Left forelimb (tissue), 1 donor: ENCODE data around the gene ATE1.
"Not testable (repeated sequence)": the region's sequence is repeated elsewhere in the genome, so short reads cannot be mapped to it uniquely, and the experiment has no call there.

Experiments
- DNase-seq: peaks from one replicate; pipeline ENCODE4 v3.0.0-alpha.2; 2018; ENCODE audit warnings: low spot score

The ATE1 gene

DNA sequence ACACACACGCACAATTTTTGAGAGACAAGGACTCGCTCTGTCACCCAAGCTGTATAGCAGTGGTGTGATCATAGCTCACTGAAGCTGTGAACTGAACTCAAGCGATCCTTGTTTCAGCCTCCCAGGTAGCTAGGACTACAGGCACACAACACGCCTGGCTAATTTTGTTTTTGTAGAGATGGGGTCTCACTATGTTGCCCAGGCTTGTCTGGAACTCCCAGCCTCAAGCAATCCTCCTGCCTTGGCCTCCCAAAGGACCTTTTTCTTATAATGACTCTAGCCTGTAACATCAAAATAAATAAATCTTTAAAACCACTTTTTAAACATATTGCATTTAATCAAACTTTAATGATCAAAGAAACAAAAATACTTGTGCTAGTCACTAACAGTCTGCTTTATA, 188.7 kb downstream of the ATE1 start:
- no peak for DNase-seq

- no peak for DNase-seq
Observed at GRCh38 chr10:121736315-121737130, 191.3 kb downstream of the ATE1 start.

GRCh38 chr10:121735263-121735662, 192.6 kb downstream of the ATE1 start:
- no peak for DNase-seq

DNA sequence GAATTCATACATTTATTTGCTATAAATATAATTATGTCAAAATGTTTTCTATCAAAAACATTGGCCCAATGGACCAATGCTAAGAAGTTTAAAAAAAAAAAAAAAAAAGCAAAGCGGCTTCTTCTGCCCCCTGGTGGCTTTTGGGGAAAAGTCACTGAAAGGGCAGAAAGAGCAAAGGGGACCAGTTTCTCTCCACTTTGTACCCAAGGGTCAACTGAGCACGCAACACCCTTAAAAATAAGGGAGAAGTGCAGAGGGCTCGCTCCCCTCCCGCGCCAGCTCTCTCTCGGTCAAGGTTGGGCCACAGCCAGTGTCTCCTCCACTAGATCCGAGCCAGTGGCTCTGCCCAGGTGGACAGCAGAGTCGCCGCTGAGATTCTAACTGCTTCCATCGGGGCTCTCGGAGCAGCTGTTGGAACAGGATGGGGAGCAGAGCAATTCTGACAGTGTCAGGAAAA, 193.2 kb downstream of the ATE1 start:
- DNase-seq, result no peak

DNA sequence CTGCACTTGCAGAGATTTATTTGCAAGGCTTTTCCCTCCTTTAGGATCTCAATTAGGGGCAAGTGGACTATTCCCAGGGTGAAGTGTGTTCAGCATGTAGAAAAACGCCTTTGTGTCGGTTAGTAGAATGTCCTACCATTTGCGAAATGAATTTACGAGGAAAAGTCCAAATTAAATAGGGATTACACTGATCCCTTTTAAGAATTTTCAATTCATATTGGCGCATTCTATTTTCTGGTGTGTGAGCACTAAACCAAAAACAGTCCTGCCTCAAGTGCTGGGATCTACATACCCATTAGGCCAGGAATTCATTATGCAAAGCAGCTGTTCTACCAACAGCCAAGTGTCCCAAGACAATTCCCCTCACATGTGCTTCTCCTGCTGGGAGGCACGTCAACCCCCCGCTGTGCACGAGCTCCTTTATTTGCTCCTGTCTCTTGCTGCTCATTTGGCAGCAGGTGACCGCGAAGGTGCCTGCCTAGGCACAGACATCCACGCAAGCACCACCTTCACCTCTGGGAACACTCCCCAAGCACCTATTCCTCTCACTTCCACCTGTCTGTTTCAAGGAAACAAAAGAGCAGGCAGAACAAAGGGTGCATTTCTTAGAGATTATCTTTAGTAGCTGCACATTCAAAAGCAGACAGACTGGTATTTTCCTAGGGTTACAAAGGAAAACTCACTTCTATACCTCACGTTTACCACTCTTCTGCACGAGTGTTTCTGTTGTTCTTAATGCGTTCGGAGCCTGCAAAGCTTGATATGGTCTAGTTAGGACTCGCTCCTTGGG, 195.0 kb downstream of the ATE1 start:
- no peak for DNase-seq

DNA sequence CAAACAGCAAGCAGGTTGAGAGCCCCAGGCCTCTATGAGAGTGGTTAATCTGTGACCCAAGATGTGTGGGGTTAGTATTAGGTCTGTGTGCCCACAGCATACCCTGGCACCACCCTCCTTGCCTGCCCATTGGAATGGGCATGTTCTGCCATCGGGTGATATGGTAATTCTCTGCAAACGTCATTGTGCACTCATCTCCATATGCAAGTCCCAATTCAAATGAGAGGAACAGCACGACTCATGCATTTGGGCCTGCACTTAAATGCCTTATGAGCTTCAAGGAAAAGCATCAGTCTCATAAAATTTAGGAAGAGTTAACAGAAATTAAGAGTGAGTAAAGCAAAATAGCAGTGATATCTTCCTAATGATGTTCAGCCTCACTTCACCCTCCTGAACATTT, 195.7 kb downstream of the ATE1 start:
- DNase-seq, result no peak

DNA sequence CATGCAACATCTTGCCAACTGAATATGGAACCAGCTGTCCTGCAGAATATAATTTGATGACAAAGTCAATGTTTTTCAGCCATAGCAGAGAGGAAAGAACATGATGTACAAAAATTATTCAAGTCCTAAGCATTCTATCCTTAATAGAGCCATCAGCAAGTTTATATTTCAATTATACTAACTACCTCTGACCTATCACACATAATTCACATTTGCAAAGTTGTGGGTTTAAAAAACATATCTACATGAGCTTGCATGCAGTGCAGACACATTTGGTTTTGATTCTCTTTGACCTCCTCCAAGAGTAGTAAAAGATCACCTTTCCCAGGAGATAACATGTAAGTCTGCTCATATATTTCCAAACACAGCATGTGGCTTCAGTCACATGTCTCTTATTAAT, 203.5 kb downstream of the ATE1 start:
- no peak for DNase-seq

DNA sequence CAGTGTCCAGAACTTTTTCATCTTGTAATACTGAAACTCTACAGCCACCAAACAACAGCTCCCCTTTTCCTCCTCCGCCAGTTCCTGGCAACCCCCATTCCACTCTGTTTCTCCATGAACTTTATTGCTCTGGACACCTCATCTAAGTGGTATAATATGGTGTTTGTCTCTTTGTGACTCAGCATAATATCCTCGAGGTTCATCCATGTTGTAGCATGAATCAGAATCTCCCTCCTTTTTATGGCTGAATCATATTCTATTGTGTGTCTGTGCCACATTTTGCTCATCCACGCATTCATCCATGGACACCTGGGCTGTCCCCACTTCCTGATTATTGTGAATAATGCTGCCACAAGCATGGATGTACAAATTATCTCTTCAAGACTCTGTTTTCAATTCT, 205.2 kb downstream of the ATE1 start:
- DNase-seq, result no peak

DNA sequence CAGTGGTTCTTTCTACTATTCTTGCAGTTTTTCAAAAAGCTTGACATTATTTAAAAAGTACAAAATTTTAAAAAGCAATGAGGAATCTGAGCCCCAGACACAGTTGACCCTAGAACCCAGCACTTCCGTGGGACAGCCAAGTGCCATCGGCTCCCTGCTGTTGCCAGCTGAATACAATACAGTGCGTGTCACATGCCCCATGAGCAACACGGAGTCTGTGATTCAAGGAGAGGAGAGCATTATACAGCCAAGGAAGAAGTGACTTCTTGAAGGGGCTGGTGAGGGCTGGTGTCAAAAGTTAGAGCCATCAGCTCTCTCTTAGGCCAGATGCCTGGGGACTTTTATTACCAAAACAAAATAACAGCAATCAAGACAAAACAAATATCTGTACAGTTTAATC, 206.6 kb downstream of the ATE1 start:
- DNase-seq, result no peak

- no peak for DNase-seq
Observed at GRCh38 chr10:121715969-121716368, 211.9 kb downstream of the ATE1 start.

- DNase-seq, result no peak
Observed at GRCh38 chr10:121715076-121715475, 212.8 kb downstream of the ATE1 start.

DNA sequence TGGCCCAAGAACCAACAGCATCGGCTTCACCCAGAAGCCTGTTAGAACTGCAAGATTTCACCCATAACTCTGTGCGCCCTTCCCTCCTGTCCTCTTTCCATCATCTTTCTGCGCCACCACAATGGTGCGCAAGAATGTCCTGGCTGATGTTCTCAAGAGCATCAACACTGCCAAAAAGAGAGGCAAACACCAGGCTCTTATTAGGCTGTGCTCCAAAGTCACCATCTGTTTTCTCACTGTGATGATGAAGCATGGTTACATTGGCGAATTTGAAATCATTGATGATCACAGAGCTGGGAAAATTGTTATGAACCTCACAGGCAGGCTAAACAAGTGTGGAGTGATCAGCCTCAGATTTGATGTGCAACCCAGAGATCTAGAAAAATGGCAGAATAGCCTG, 214.3 kb downstream of the ATE1 start:
- no peak for DNase-seq

- DNase-seq, result no peak
Observed at GRCh38 chr10:121710971-121711370, 216.9 kb downstream of the ATE1 start.

- DNase-seq, result no peak
Observed at GRCh38 chr10:121710207-121710606, 217.6 kb downstream of the ATE1 start.

DNA sequence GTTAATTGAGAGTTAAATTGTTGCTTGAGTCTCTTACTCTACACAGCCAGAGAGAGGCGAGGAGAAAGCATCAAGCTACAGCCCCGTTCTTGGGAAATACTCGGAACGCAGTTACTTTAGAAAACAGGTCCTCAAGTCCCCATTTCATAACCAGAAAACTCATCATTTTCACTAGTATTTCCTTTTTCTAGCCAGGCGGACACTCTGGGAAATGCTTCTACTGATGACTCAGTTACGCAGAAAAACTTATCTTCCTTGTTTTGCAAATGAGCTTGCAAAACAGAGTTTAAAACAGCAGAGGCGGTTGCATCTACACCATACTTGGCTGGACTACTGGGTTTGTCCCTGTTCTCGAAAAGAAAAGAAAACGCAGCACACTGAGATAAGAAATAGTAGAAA, 218.2 kb downstream of the ATE1 start:
- no peak for DNase-seq

DNA sequence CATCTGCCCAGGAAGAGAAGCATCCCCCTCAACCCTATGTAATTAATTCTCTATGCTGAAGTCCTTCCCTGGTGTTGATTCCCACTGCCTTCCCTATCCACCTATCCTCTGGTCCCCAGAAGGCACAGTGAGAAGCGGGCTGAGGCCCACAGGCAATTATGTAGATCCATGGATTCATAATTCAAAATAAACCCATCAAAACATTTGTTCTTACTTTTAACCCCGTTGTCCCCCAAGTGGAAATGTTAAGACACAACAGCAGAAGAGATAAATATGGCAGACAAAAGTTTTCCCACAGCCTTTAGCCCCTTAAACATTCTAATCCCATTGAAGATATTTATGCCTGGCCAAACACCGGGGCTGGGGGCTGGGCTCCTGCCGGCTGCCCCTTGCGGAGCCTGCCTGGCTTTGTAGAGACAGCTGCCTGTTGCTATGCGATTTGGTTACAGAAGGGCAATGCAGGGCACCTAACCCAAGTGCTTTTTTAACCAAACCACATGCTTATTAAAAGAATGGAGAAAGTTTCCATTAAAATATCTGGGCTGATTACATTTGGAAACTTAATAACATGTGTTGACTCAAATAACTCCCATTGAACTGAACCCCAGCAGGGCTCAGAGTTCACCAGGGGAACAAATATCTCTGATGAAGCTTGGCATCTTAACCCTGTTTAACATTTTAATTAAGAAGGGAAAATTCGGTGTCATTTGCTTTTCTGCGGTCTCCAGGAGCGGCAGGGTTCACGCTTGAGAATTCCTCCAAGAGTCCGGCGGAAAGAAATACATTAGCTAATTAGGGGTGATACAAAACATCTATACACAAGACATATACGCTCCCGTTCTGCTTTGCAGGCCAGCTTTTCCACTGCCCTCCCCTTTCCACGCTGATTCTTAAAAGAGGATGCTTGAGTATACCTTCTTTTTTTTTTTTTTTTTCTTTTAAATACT, 218.8 kb downstream of the ATE1 start:
- no peak for DNase-seq

DNA sequence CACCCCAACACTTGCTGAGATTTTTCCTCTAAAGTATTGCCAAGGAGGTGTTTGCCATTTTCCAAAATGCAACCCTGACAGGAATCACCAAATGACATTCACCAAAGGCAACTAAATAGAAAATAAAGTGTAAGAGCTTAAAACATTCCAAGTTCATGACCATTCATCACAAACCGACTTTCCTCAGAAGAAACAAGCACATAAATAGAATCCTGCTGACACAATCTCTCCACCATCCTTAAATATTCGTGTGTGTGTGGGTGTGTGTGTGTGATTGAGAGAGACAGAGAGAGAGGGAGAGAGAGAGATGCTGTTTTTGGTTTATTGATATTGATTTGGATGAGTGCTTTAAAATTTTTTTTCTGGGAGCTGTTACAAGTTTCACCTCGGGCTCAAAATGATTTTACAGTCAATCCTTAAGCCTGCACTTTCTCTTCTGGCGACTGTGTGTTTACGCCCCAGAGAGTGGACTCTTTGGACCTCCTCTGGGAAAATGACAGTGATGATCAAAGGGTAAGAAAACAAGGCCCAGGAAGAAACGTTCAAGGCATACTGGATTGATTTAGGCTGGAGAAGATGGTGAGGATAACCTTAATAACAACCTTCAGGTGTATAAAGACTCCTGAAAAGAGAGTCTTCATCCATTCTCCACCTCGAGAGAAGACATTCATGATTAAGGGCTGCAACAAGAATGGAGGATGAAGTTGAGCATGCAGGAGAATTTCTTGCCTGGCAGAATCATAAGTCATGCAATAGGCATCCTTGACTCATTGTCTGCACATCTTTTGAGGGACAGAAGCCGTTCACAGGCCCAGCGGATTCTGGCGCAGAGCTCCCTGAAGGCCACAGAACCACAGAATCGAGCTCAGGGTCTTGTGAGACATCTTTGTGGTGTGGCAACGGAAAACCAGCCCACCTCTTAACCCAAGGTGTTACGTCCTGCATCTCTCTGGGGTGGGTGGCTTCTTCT, 225.2 kb downstream of the ATE1 start:
- DNase-seq, result no peak

DNA sequence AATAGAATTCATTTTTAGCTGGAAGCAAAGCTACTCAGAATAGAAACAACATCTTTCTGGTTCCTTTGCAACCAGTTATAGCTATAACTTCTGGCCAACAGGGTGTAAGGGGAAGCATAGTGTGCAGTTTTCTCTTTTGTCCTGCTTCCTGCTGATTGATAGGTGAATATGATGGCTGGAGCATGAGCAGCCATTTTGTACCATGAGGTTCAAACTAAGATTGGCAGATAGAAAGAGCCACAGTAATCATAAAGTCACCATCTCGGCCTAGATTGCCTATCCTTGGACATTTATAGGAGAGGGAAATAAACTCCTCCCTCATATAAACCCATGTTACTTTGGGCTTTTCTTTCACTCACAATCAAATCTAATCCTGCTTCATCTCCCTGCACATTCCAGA, 227.4 kb downstream of the ATE1 start:
- DNase-seq, result no peak

GRCh38 chr10:121699703-121700102, 228.1 kb downstream of the ATE1 start:
- not testable (repeated sequence) for DNase-seq

DNA sequence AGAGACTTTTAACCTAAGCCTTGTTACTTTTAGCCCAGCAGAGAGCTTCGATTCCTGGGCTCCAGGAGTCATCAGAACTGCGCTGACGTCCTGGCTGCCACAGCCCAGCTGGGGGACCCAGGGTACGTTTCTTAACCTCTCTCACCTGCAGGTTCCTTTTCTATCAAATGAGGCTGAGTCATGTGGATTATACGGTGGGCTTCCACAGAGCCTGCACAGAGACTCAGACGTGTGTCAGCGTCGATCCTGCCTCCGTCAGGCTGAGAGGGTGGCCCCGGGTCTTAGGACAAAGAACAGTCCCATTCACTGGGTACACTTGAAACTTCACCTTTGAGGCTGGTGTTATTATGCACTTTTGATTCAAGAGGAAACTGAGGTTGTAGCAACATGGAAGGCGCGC, 228.9 kb downstream of the ATE1 start:
- no peak for DNase-seq

DNA sequence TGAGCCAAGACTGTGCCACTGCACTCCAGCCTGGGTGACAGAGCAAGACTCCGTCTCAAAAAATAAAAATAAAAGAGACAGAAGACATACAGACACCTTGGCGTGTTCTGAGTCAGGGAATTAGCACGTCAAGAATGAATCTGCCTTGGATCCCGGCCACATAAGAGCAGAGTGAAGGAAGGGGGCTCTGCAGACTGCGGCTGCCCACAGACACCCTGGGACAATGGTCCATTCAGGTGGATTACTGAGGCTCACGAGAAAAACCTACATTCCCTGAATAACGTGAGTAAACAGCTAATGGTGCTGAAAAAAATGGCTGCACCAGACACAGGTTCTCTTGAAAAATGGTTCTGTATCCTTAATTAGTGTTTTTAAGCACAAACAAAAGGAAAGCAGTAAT, 229.5 kb downstream of the ATE1 start:
- no peak for DNase-seq
